Esophagus muscularis mucosa (tissue), 4 donors: ENCODE results near the gene PARP14. TPM values are rescaled to one million over a fixed set of nuclear protein-coding genes. Genes with fewer than 3 reads are reported as not detected.
"Not testable (repeated sequence)": the region's sequence is repeated elsewhere in the genome, so short reads cannot be mapped to it uniquely, and the experiment has no call there.

Experiments used
- DNase-seq: peaks from one replicate; pipeline ENCODE4 v3.0.0-alpha.2; 2017; ENCODE audit errors: extremely low spot score
- H3K27ac ChIP-seq, 4 donors: fragments of 200-600 bp; sonication (generic); replicated peaks in 1 of 4; 1 replicate in 3 of 4; 2 replicates in 1 of 4; pipeline ENCODE4 v1.5.1; 2016 to 2019; ENCODE audit warnings: mild to moderate bottlenecking in 1 of 4
- H3K27me3 ChIP-seq, 4 donors: fragments of 200-600 bp; sonication (generic); one replicate each; pipeline versions ENCODE4 v1.5.1 to v1.6.0; 2016 to 2019
- H3K36me3 ChIP-seq, 4 donors: fragments of 200-600 bp; sonication (generic); one replicate each; pipeline ENCODE4 v1.5.1; 2016 to 2019
- H3K4me1 ChIP-seq, 4 donors: fragments of 200-600 bp; sonication (generic); one replicate each; pipeline ENCODE4 v1.5.1; 2016 to 2019
- H3K4me3 ChIP-seq, 4 donors: fragments of 200-600 bp; sonication (generic); 1 replicate in 2 of 4; 2 replicates in 2 of 4; pipeline ENCODE4 v1.5.1; 2016 to 2019; ENCODE audit warnings: mild to moderate bottlenecking in 4 of 4, moderate library complexity in 1 of 4
- H3K9me3 ChIP-seq, 4 donors: fragments of 200-600 bp; sonication (generic); 1 replicate in 3 of 4; 2 replicates in 1 of 4; pipeline ENCODE4 v1.5.1; 2016 to 2019
- EP300 ChIP-seq: sonication (generic); formaldehyde crosslinking; IDR thresholded peaks from one replicate; pipeline ENCODE4 v1.6.1; 2017; ENCODE audit warnings: antibody characterized with exemption
- POLR2A ChIP-seq: fragments of 450-650 bp; IDR thresholded peaks from one replicate; pipeline ENCODE4 v1.6.1; 2017; ENCODE audit warnings: antibody characterized with exemption, moderate library complexity, mild to moderate bottlenecking, low read depth
- POLR2AphosphoS5 ChIP-seq, 2 donors: sonication (generic); formaldehyde crosslinking; IDR thresholded peaks; one replicate each; pipeline ENCODE4 v1.6.1; 2017; ENCODE audit warnings: antibody characterized with exemption in 2 of 2
- WGBS: methylation state at CpG from one replicate; pipeline ENCODE4 v1.1.5; 2018; 5-methylcytosine and 5-hydroxymethylcytosine counted together
- intact Hi-C: fragments of 100-400 bp; cut with DNase I; formaldehyde crosslinking; loops from one replicate; pipeline ENCODE4 v1.15.1; 2023
- total RNA-seq, 4 donors: library from RNA; depleted of rRNA; stranded (reverse); fragments of >200 nt; gene quantifications; one replicate each; pipeline versions ENCODE4 v1.1.0 to v1.2.1, GENCODE V29; 2016
- TF ChIP-seq, protein P1 (sequence below), 3 experiments: fragments of 200-600 bp in 2 of 3; fragments of 450-650 bp in 1 of 3; sonication (generic) in 2 of 3; IDR thresholded peaks; one replicate each; pipeline ENCODE4 v1.5.1; 2017 to 2019; ENCODE audit warnings: antibody characterized with exemption in 3 of 3, mild to moderate bottlenecking in 2 of 3, moderate library complexity in 1 of 3

Gene PARP14
- total RNA-seq, 4 donors from 2014 or later, result 21.4 to 34.1 (median 22.5) TPM

DNA sequence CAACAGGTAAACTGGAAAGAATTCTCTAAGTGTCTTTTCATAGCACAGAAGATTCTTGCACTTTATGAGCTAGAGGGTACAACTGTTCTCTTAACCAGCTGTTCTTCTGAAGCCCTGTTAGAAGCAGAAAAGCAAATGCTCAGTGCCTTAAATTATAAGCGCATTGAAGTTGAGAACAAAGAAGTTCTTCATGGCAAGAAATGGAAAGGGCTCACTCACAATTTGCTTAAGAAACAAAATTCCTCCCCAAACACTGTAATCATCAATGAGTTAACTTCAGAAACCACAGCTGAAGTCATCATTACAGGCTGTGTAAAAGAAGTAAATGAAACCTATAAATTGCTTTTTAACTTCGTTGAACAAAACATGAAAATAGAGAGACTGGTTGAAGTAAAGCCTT is 19.6 kb downstream of the PARP14 start:
- H3K4me1 ChIP-seq, result no peaks in the 10 kb centered on the region
- TF ChIP-seq EP300, result no peak
- TF ChIP-seq POLR2AphosphoS5 (IDR thresholded peaks at IDR 0.05), result no peak
- TF ChIP-seq POLR2A, result no peak
- TF ChIP-seq, protein P1, sequence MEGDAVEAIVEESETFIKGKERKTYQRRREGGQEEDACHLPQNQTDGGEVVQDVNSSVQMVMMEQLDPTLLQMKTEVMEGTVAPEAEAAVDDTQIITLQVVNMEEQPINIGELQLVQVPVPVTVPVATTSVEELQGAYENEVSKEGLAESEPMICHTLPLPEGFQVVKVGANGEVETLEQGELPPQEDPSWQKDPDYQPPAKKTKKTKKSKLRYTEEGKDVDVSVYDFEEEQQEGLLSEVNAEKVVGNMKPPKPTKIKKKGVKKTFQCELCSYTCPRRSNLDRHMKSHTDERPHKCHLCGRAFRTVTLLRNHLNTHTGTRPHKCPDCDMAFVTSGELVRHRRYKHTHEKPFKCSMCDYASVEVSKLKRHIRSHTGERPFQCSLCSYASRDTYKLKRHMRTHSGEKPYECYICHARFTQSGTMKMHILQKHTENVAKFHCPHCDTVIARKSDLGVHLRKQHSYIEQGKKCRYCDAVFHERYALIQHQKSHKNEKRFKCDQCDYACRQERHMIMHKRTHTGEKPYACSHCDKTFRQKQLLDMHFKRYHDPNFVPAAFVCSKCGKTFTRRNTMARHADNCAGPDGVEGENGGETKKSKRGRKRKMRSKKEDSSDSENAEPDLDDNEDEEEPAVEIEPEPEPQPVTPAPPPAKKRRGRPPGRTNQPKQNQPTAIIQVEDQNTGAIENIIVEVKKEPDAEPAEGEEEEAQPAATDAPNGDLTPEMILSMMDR (IDR thresholded peaks at IDR 0.05), result no peak
- no peak overlapping the region for H3K4me3 ChIP-seq
- no peak overlapping the region for H3K27ac ChIP-seq
- no peaks in the 10 kb centered on the region for H3K9me3 ChIP-seq
- WGBS, result 88% methylated on average over 2 of the region's 2 CpGs
- H3K27me3 ChIP-seq, result no peaks in the 10 kb centered on the region
- H3K36me3 ChIP-seq, result peaks cover 38 to 91% (median 60%) of the 10 kb centered on the region in 4 donors
- no peak for DNase-seq
- intact Hi-C loops, result no loop called here

DNA sequence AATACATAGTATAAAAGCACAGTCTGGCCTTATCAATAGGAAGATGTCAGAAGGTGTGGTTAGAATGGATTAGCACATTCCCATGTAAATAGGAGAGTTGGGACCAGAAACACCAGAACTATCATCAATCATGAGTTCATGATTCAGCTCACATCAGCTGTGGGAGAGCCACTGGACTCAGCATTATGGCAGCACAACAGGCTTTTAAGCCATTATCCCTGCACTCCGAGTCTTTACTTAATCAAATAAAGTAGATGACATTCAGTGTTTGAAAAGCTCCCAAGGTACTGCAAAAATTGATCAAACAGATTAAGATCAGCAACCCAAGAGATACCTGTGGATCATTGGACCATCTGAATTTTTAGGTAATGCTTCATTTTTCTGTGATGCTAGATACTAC is 24.7 kb downstream of the PARP14 start:
- no peak overlapping the region for H3K4me3 ChIP-seq
- intact Hi-C loops, result no loop called here
- H3K9me3 ChIP-seq, result no peaks in the 10 kb centered on the region
- peaks cover 18 to 74% (median 45%) of the 10 kb centered on the region in 4 donors for H3K36me3 ChIP-seq
- no peak for DNase-seq
- WGBS, result 94% methylated on average over 1 of the region's 1 CpG
- H3K4me1 ChIP-seq, result no peaks in the 10 kb centered on the region
- TF ChIP-seq, protein P1 (IDR thresholded peaks at IDR 0.05), result no peak
- TF ChIP-seq EP300, result no peak
- TF ChIP-seq POLR2A, result no peak
- no peak for TF ChIP-seq POLR2AphosphoS5 (IDR thresholded peaks at IDR 0.05)
- H3K27me3 ChIP-seq, result no peaks in the 10 kb centered on the region
- no peak overlapping the region for H3K27ac ChIP-seq

DNA sequence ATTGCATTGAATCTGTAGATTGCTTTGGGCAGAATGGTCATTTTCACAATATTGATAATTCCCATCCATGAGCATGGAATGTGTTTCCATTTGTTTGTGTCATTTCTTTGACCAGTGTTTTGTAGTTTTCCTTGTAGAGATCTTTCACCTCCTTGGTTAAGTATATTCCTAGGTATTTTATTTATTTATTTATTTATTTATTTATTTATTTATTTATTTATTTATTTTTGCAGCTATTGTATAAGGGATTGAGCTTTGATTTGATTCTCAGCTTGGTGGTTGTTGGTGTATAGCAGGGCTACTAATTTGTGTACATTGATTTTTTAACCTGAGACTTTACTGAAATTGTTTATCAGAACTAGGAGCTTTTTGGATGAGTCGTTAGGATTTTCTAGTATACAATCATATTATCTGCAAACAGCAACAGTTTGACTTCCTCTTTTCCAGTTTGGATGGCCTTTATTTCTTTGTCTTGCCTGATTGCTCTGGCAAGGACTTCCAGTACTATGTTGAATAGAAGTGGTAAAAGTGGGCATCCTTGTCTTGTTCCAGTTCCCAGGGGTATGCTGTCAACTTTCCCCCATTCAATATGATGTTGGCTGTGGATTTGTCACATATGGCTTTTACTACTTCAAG is 30.1 kb downstream of the PARP14 start:
- H3K4me1 ChIP-seq, H3K9me3 ChIP-seq, H3K4me3 ChIP-seq, DNase-seq, H3K27ac ChIP-seq, intact Hi-C loops, H3K27me3 ChIP-seq: not testable (repeated sequence)
- WGBS, result 90% methylated on average over 1 of the region's 1 CpG
- H3K36me3 ChIP-seq, result peaks cover 29 to 73% (median 40%) of the 10 kb centered on the region in 4 donors

DNA sequence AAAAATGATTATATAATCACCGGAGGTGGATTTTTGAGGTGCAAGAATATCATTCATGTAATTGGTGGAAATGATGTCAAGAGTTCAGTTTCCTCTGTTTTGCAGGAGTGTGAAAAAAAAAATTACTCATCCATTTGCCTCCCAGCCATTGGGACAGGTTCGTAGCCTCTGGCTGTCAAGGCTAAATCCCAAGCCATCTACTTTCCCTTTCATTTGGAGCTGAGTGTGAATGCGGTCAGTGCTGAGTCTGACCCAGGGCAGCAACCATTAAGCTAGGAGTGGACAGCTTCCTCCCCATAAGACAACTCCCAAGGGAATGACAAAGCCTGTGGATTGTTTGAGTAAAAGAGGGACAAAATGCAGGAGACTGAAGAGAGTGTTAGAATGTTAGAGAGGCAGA is 33.6 kb downstream of the PARP14 start:
- Histone ChIP-seq H3K36me3 (peaks cover 29 to 84% (median 60%) of the 10 kb centered on the region in 4 donors), H3K4me3 (no peak overlapping the region), H3K27me3 (no peaks in the 10 kb centered on the region), H3K9me3 (no peaks in the 10 kb centered on the region), H3K4me1 (no peaks in the 10 kb centered on the region), H3K27ac (no peak overlapping the region)
- DNase-seq, result no peak
- no peak for TF ChIP-seq EP300
- TF ChIP-seq POLR2A, result no peak
- TF ChIP-seq POLR2AphosphoS5 (IDR thresholded peaks at IDR 0.05), result no peak
- TF ChIP-seq, protein P1 (IDR thresholded peaks at IDR 0.05), result no peak
- 81% methylated on average over 3 of the region's 3 CpGs for WGBS
- intact Hi-C loops, result no loop called here

DNA sequence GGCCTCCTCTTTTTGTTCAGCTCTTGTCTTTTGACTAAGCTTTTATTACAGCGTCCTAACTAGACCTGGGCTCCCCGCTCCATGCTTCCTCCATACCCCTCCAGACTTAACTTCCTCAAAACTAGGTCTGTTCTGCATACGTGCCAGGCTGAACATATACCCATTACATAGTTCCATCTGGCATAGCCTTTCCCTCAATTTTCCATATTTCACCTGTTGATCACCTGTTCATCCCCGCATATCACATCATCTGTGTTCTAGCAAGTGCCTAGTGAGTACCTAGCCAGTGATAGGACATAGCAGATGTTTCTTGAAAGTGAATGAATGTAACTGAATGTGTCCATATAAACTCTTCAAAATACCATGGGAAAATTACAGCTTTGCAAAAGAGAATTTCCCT is 36.0 kb downstream of the PARP14 start:
- Histone ChIP-seq H3K9me3 (no peaks in the 10 kb centered on the region), H3K27ac (no peak overlapping the region), H3K27me3 (no peaks in the 10 kb centered on the region), H3K36me3 (peaks cover 29 to 95% (median 72%) of the 10 kb centered on the region in 4 donors), H3K4me3 (no peak overlapping the region), H3K4me1 (no peaks in the 10 kb centered on the region)
- 91% methylated on average over 4 of the region's 4 CpGs for WGBS
- intact Hi-C loops, result no loop called here
- DNase-seq, result no peak
- TF ChIP-seq POLR2A, result no peak
- no peak for TF ChIP-seq POLR2AphosphoS5 (IDR thresholded peaks at IDR 0.05)
- TF ChIP-seq, protein P1 (IDR thresholded peaks at IDR 0.05), result no peak
- TF ChIP-seq EP300, result no peak
